Breast epithelium (tissue), 3 donors: ENCODE data around the gene HMCN2.

Experiments used
- CTCF ChIP-seq, 3 donors: fragments of 450-650 bp; IDR thresholded peaks; one replicate each; pipeline ENCODE4 v1.5.1; 2016 to 2017; ENCODE audit warnings: antibody characterized with exemption in 3 of 3, mild to moderate bottlenecking in 3 of 3, moderate library complexity in 3 of 3
- POLR2A ChIP-seq: fragments of 450-650 bp; IDR thresholded peaks from one replicate; pipeline ENCODE4 v1.6.1; 2016; ENCODE audit warnings: antibody characterized with exemption, mild to moderate bottlenecking, moderate library complexity
- POLR2AphosphoS5 ChIP-seq, 3 donors: sonication (generic); formaldehyde crosslinking; IDR thresholded peaks; one replicate each; pipeline ENCODE4 v1.6.1; 2017; ENCODE audit warnings: antibody characterized with exemption in 3 of 3

GRCh38 chr9:130407916-130408663 is 142.5 kb downstream of the HMCN2 start:
- TF ChIP-seq CTCF (IDR thresholded peaks at IDR 0.05): no peak
- TF ChIP-seq POLR2AphosphoS5 (IDR thresholded peaks at IDR 0.05): no peak
- no peak for TF ChIP-seq POLR2A
